Heart left ventricle (tissue), 16 donors: ENCODE measurements around the gene PHF21A. TPM values are rescaled to one million over a fixed set of nuclear protein-coding genes. Genes with fewer than 3 reads are reported as not detected.

Experiments used
- ATAC-seq, 4 donors: fragments of 200-7000 bp; cut with Tn5 transposase; one replicate each; pipeline ENCODE4 v1.9.1; 2020 to 2022; ENCODE audit warnings: moderate library complexity in 4 of 4, mild to moderate bottlenecking in 3 of 4, moderate number of reproducible peaks in 1 of 4
- DNase-seq, 5 donors: peaks; one replicate each; pipeline ENCODE4 v3.0.0-alpha.2; 2020
- H3K27ac ChIP-seq, 12 donors: fragments of 200-600 bp; sonication (generic) in 4 of 12; one replicate each; pipeline versions ENCODE4 v1.5.0 to v1.8.0; 2016 to 2022; ENCODE audit warnings: mild to moderate bottlenecking in 2 of 12
- H3K27me3 ChIP-seq, 9 donors: fragments of 200-600 bp; sonication (generic) in 2 of 9; one replicate each; pipeline versions ENCODE4 v1.5.1 to v1.8.0; 2016 to 2022; ENCODE audit warnings: mild to moderate bottlenecking in 3 of 9
- H3K36me3 ChIP-seq, 9 donors: fragments of 200-600 bp; sonication (generic) in 2 of 9; one replicate each; pipeline versions ENCODE4 v1.5.0 to v1.8.0; 2018 to 2022; ENCODE audit warnings: mild to moderate bottlenecking in 2 of 9
- H3K4me1 ChIP-seq, 12 donors: fragments of 200-600 bp; sonication (generic) in 4 of 12; one replicate each; pipeline versions ENCODE4 v1.5.0 to v1.8.0; 2016 to 2022; ENCODE audit warnings: mild to moderate bottlenecking in 3 of 12
- H3K4me3 ChIP-seq, 12 donors: fragments of 200-600 bp; sonication (generic) in 4 of 12; one replicate each; pipeline versions ENCODE4 v1.5.0 to v1.8.0; 2017 to 2022; ENCODE audit warnings: mild to moderate bottlenecking in 9 of 12, moderate library complexity in 4 of 12
- H3K9me3 ChIP-seq, 12 donors: fragments of 200-600 bp; sonication (generic) in 4 of 12; one replicate each; pipeline versions ENCODE4 v1.5.0 to v1.8.0; 2016 to 2022; ENCODE audit warnings: mild to moderate bottlenecking in 1 of 12
- POLR2A ChIP-seq, 2 donors: fragments of 450-650 bp; IDR thresholded peaks; one replicate each; pipeline ENCODE4 v1.6.1; 2017; ENCODE audit warnings: antibody characterized with exemption in 2 of 2, mild to moderate bottlenecking in 2 of 2, moderate library complexity in 2 of 2
- WGBS, 4 donors: extraction: QIAGEN DNeasy Blood & Tissue Kit in 2 of 4; methylation state at CpG; one replicate each; pipeline versions ENCODE4 v1.1.5 to v1.1.7; 2013 to 2018; 5-methylcytosine and 5-hydroxymethylcytosine counted together
- intact Hi-C, 10 donors: fragments of 100-400 bp; cut with DNase I; formaldehyde crosslinking; loops; one replicate each; pipeline versions ENCODE4 v1.11.1 to v1.14.2; 2022
- polyA plus RNA-seq, 2 donors: library from polyadenylated mRNA; stranded (reverse); fragments of 200-250 nt; gene quantifications; one replicate each; pipeline ENCODE4 v1.2.3, GENCODE V29; 2013
- total RNA-seq, 9 donors: library from RNA; depleted of rRNA in 2 of 9; stranded (reverse); fragments of >200 nt in 2 of 9; fragmentation: NEBNext Ultra II Directional in 3 of 9; extraction: Animal tissue kit (Norgen Biotek cat#: 25700) in 3 of 9; gene quantifications; one replicate each; pipeline versions ENCODE4 v1.1.0 to v1.2.4, GENCODE V29; 2016 to 2023
- TF ChIP-seq, protein P1 (sequence below), 12 donors: fragments of 200-600 bp; sonication (generic) in 4 of 12; IDR thresholded peaks; one replicate each; pipeline versions ENCODE4 v1.5.0 to v1.8.0; 2018 to 2022; ENCODE audit warnings: antibody characterized with exemption in 12 of 12, mild to moderate bottlenecking in 5 of 12
- donor health status: ischemic (EF 13 %, LVEDD 7.1; RV severe dilation, severe dysfunction).
- donor health status: healthy with polysubstance abuse.
- donor health status: DM: no; HTN: yes; CAD: no.
- donor health status: DM: no; HTN: no; CAD: no.
- donor health status: ischemic (EF 25% LVEDD 6.9; RV normal size, moderate dysfunction).
- donor health status: ischemic (EF 25% LVEDD 5.7; RV mildly dilated, moderate dysfunction).
- donor health status: healthy.
- donor health status: DM: yes; HTN: yes; CAD: no.
- donor health status: ischemic (EF 35%, LVEDD 5.7; RV mildly dilated, moderate dysfunction).
- donor health status: nonischemic (EF 11% LVEDD 7.7; RV severe dilation, severe dysfunction).
- donor health status: DM: yes; HTN: yes; CAD: no.
- donor health status: PGD.
- donor health status: ischemic (EF 29% LVEDD 5.4; RV normal size, mild dysfunction).
- donor health status: nonischemic (EF 23%, LVEDD 6.1; RV moderate dilation, normal function).

The PHF21A gene
- total and polyA plus RNA-seq, 11 donors, result 16.5 to 45.9 (median 36.1) TPM

DNA sequence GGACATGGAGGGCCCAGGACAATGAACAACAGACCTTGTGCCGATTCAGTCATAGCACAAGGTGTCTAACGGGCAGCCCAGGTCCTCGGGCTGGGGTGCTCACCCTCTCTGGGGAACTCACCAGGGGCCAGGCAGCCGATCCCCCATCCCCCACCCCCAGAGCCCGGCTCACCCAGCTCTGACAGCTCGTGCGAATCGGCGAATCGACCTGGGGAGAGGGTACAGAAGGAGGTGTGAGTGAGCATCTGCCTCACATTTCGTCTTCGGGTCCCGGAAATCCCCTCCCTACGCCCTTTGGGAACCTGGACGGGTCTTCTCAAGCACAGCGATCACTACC lies 204.0 kb downstream of the PHF21A start:
- H3K36me3 ChIP-seq, result peaks cover 0 to 39% (median 37%) of the 10 kb centered on the region in 9 donors
- ATAC-seq (no peak), DNase-seq (peak in 1 of 5 donors; percentile 51)
- peaks cover 3 to 52% (median 28%) of the 10 kb centered on the region in 12 donors for H3K4me1 ChIP-seq
- 3 to 7% (median 5%) methylated on average over 12 to 16 of the region's 16 CpGs for WGBS, 4 donors
- H3K4me3 ChIP-seq, result peak overlapping the region; percentile 75 to 100 (median 94)
- no peak for TF ChIP-seq POLR2A (IDR thresholded peaks at IDR 0.05)
- TF ChIP-seq, protein P1, sequence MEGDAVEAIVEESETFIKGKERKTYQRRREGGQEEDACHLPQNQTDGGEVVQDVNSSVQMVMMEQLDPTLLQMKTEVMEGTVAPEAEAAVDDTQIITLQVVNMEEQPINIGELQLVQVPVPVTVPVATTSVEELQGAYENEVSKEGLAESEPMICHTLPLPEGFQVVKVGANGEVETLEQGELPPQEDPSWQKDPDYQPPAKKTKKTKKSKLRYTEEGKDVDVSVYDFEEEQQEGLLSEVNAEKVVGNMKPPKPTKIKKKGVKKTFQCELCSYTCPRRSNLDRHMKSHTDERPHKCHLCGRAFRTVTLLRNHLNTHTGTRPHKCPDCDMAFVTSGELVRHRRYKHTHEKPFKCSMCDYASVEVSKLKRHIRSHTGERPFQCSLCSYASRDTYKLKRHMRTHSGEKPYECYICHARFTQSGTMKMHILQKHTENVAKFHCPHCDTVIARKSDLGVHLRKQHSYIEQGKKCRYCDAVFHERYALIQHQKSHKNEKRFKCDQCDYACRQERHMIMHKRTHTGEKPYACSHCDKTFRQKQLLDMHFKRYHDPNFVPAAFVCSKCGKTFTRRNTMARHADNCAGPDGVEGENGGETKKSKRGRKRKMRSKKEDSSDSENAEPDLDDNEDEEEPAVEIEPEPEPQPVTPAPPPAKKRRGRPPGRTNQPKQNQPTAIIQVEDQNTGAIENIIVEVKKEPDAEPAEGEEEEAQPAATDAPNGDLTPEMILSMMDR (IDR thresholded peaks at IDR 0.05), result no peak
- intact Hi-C loops, result loop anchor here in 6 of 10 donors (1.0 to 10.0 kb wide), 3 partner anchors 52 to 70 kb away; partner anchors contain the start of gene CRY2 (in 4 of the 6)
- no peaks in the 10 kb centered on the region for H3K9me3 ChIP-seq
- peaks cover 2 to 12% (median 6%) of the 10 kb centered on the region in 9 donors for H3K27me3 ChIP-seq
- peak overlapping the region; percentile 77 to 97 (median 90) for H3K27ac ChIP-seq

DNA sequence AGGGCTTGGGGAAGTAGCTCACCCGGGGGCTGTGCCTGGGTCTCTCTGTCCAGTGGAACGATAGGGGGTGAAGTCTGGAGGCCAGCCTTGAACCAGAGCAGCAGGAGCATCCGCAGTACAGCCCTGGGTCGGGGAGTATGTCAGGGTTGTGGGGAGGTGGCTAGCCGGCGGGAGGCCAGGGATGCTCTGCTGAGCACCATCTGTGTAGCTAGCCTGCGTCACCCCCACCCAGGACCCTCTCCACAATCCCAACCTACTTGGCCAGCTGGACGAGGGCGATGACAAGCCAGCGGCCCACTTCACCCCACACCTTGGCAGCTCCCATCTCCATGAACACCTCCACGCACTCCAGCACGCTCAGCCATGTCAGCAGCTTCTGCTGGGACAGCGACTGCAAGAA lies 205.8 kb downstream of the PHF21A start:
- Histone ChIP-seq H3K4me1 (peaks cover 0 to 40% (median 23%) of the 10 kb centered on the region in 12 donors), H3K4me3 (no peak overlapping the region), H3K36me3 (peaks cover 0 to 57% (median 53%) of the 10 kb centered on the region in 9 donors), H3K9me3 (no peaks in the 10 kb centered on the region), H3K27me3 (no peaks in the 10 kb centered on the region), H3K27ac (no peak overlapping the region)
- 76 to 83% (median 79%) methylated on average over 2 to 13 of the region's 13 CpGs for WGBS, 4 donors
- DNase-seq, result peak in 2 of 5 donors; percentile 24 to 33
- ATAC-seq, result no peak
- intact Hi-C loops, result loop anchor here in 5 of 10 donors (5.0 to 10.0 kb wide), 2 partner anchors 51 to 68 kb away; partner anchors contain the start of gene CRY2 (in 3 of the 5)
- TF ChIP-seq, protein P1 (IDR thresholded peaks at IDR 0.05), result no peak
- TF ChIP-seq POLR2A (IDR thresholded peaks at IDR 0.05), result no peak

DNA sequence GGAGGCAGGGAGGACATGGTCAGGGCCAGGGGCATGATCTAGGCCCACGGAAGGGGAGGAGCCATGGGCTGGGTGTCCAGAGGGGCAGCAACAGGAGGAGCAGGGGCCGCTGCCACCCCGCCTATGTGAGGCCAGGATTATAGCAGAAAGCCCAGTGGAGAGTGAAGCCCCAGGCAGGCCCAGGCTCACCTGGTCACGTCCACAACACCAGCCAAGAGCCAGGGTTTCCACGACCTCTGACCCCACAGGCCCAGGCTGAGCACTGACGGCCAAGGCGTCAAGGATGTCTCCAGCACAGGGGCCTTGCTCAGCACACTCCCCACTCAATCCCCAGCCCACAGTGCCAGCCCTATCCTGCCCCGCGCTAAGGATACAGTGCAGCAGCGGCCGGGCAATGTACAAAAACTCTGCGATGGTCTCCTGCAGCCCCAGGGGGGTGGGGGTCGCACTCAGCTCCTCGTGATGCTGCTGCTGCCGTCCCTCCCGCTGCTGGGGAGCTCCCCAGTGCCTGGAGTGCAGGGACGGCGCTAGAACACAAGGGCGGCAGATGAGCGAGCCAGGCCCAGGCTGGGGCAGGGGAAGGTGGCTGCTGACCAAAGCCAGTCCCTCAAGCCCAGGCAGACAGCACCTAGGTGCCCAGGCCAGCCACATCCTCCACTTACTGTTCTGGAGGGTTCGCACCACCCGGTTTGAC lies 207.2 kb downstream of the PHF21A start:
- no peaks in the 10 kb centered on the region for H3K9me3 ChIP-seq
- peak in 1 of 5 donors; percentile 47 for DNase-seq
- H3K4me3 ChIP-seq, result no peak overlapping the region
- intact Hi-C loops, result loop anchor here in 2 of 10 donors (10.0 kb wide), 1 partner anchor 49 kb away; no protein-coding TSS in a partner anchor
- TF ChIP-seq, protein P1 (IDR thresholded peaks at IDR 0.05), result no peak
- peaks cover 0 to 29% (median 19%) of the 10 kb centered on the region in 12 donors for H3K4me1 ChIP-seq
- no peak for ATAC-seq
- H3K27ac ChIP-seq, result no peak overlapping the region
- 84 to 90% (median 87%) methylated on average over 11 to 22 of the region's 22 CpGs for WGBS, 4 donors
- H3K36me3 ChIP-seq, result peaks cover 0 to 69% (median 62%) of the 10 kb centered on the region in 9 donors
- no peaks in the 10 kb centered on the region for H3K27me3 ChIP-seq

DNA sequence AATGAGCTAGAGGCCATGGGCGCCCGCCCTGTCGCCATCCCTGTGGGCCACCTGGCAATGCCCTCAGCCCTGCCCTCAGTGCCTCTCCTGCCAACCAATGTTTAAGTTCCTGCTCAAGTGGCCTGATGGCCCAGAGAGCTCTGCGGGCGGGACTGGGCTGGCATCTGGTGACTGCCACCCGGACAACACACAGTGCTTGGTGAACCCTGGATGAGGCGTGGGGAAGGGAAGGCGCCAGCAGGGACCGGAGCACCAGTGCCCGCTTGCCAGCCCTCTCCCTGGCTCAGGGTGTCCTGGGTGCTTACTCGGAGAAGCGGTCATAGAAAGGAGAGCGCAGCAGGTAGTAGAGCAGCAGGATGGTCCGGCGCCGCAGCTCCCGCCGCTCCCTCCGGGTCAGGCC lies 207.7 kb downstream of the PHF21A start:
- peaks cover 0 to 71% (median 62%) of the 10 kb centered on the region in 9 donors for H3K36me3 ChIP-seq
- peak in 1 of 5 donors; percentile 50 for DNase-seq
- no peak for TF ChIP-seq POLR2A (IDR thresholded peaks at IDR 0.05)
- TF ChIP-seq, protein P1 (IDR thresholded peaks at IDR 0.05), result no peak
- no peaks in the 10 kb centered on the region for H3K9me3 ChIP-seq
- H3K27me3 ChIP-seq, result no peaks in the 10 kb centered on the region
- WGBS, 4 donors, result 94 to 96% (median 96%) methylated on average over 18 to 19 of the region's 19 CpGs
- H3K4me3 ChIP-seq, result no peak overlapping the region
- intact Hi-C loops, result loop anchor here in 2 of 10 donors (10.0 kb wide), 1 partner anchor 49 kb away; no protein-coding TSS in a partner anchor
- peaks cover 0 to 23% (median 15%) of the 10 kb centered on the region in 12 donors for H3K4me1 ChIP-seq
- H3K27ac ChIP-seq, result no peak overlapping the region
- no peak for ATAC-seq
